Measurements from ENCODE around the gene SRP14.
"Not testable (repeated sequence)": the region's sequence is repeated elsewhere in the genome, so short reads cannot be mapped to it uniquely, and the experiment has no call there.

The SRP14 gene

GRCh38 chr15:40029979-40030893, 8.7 kb downstream of the SRP14 start:
- DNase-seq (ENCODE audit: low spot score), result no peak

GRCh38 chr15:40028853-40029252, 10.1 kb downstream of the SRP14 start:
- DNase-seq (ENCODE audit: low spot score), result no peak

- DNase-seq (ENCODE audit: low spot score), result no peak
These were observed 10.8 kb downstream of the SRP14 start for GRCh38 chr15:40028193-40028592.

GRCh38 chr15:40016224-40016865, 22.6 kb downstream of the SRP14 start:
- no peak for DNase-seq (ENCODE audit: low spot score)

GRCh38 chr15:40014390-40014789, 24.6 kb downstream of the SRP14 start:
- DNase-seq (ENCODE audit: low spot score), result no peak

GRCh38 chr15:40013372-40013771, 25.6 kb downstream of the SRP14 start:
- not testable (repeated sequence) for DNase-seq (ENCODE audit: low spot score)

GRCh38 chr15:40011303-40011702, 27.7 kb downstream of the SRP14 start:
- DNase-seq (ENCODE audit: low spot score), result no peak

- DNase-seq (ENCODE audit: low spot score), result no peak
These were observed 28.3 kb downstream of the SRP14 start for GRCh38 chr15:40010686-40011085.

GRCh38 chr15:40008061-40008765, 30.8 kb downstream of the SRP14 start:
- DNase-seq (ENCODE audit: low spot score), result no peak

GRCh38 chr15:40006646-40007045, 32.3 kb downstream of the SRP14 start:
- DNase-seq (ENCODE audit: low spot score), result no peak

- no peak for DNase-seq (ENCODE audit: low spot score)
These were observed 33.0 kb downstream of the SRP14 start for GRCh38 chr15:40006003-40006402.

GRCh38 chr15:40003116-40003916, 35.7 kb downstream of the SRP14 start:
- no peak for DNase-seq (ENCODE audit: low spot score)

GRCh38 chr15:40002295-40002694, 36.7 kb downstream of the SRP14 start:
- DNase-seq (ENCODE audit: low spot score), result no peak

GRCh38 chr15:39999538-40000200, 39.3 kb downstream of the SRP14 start:
- DNase-seq (ENCODE audit: low spot score), result no peak

GRCh38 chr15:39998511-39999077, 40.4 kb downstream of the SRP14 start:
- DNase-seq (ENCODE audit: low spot score), result no peak

GRCh38 chr15:39997639-39998038, 41.3 kb downstream of the SRP14 start:
- no peak for DNase-seq (ENCODE audit: low spot score)

- no peak for DNase-seq (ENCODE audit: low spot score)
These were observed 42.0 kb downstream of the SRP14 start for GRCh38 chr15:39997031-39997430.

GRCh38 chr15:39996228-39996627, 42.8 kb downstream of the SRP14 start:
- not testable (repeated sequence) for DNase-seq (ENCODE audit: low spot score)

GRCh38 chr15:39992953-39993352, 46.0 kb downstream of the SRP14 start:
- DNase-seq (ENCODE audit: low spot score), result not testable (repeated sequence)

GRCh38 chr15:39990706-39991105, 48.3 kb downstream of the SRP14 start:
- DNase-seq (ENCODE audit: low spot score), result no peak

- no peak for DNase-seq (ENCODE audit: low spot score)
These were observed 51.2 kb downstream of the SRP14 start for GRCh38 chr15:39987821-39988220.
